ENCODE measurements around the gene ORMDL1.
A peak's percentile ranks its signal among the peaks of the same experiment; 100 is the strongest.
"Not testable (repeated sequence)": the region's sequence is repeated elsewhere in the genome, so short reads cannot be mapped to it uniquely, and the experiment has no call there.

Gene ORMDL1

DNA sequence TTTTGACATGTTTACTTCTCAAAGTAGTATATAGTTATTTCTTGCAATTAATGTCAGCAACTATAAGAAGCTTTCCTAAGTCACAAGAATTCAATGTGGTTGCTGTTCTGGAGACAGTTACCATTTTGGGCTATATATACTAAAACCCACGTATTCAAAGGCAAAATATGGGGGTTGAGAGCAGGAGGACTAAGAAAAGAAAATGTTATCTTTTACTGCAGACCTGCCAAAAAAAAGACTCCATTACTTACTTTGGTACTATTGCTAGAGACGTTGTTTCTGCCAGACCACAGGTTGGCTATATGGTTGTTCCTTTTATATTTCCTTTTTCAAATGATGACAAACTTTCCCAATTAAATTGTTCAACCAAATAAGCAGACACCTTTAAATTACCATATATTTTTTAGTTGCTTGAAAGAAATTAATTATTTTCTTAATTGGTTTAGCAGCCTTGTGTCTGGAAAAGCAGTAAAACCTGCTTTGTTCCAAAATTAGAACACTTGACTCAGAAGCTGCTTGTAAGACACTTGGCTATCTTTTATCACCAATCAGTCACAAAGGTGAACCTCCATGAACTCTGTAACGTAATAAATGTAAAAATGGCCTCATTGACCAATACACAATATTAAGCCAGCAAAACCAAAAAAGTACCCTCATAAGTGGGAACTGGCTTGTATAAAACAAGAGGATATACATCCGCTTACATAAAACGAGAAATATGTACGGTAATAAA lies 13.4 kb downstream of the ORMDL1 start:
- no peak for DNase-seq

GRCh38 chr2:189763908-189764661 lies 20.1 kb downstream of the ORMDL1 start:
- no peak for DNase-seq

DNA sequence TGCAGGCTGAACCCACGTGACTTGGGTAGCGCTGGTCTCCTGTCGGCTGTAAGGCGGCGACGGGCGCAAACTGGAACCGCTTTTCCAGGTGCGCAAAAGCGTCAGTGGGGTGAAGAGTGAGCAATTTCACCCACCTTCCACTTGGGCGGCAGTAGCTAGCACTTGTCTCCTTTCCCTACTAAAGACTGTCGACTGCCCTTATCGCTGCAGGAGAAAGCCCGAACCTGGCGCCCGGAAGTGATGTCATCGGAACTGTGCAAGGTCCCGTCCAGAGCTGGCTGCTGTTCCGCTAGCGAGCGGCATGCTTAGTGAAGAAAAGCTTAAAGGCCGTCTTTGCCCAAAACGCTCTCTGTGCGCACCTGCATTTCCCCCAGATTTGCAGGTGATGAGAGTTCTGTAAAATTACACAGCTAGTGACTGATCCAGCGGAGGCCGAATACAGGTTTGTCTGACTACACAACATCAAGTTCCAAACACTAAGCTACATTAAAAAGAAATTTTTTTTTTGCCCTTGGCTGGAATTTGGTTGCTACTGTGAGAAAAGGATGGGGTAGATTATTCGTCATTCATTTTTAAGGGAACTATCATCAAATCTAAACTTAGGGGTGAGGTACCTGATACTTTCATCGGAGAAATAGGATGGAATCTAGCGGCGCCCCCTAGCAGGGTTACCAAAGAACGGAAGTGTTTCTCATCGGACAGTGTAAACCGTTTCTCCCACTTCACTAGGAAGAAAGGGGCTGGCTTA lies 21.4 kb downstream of the ORMDL1 start, which contains the start of gene OSGEPL1:
Gene OSGEPL1, minus strand, starts transcription at position 242 of the 748 bp plus-strand sequence. CDS start 1,152 bp downstream, outside the sequence.
- DNase-seq = peak; percentile 86

- DNase-seq = no peak
Observed at GRCh38 chr2:189762229-189762550, 21.9 kb downstream of the ORMDL1 start.

GRCh38 chr2:189760154-189760553 lies 24.0 kb downstream of the ORMDL1 start:
- not testable (repeated sequence) for DNase-seq

DNA sequence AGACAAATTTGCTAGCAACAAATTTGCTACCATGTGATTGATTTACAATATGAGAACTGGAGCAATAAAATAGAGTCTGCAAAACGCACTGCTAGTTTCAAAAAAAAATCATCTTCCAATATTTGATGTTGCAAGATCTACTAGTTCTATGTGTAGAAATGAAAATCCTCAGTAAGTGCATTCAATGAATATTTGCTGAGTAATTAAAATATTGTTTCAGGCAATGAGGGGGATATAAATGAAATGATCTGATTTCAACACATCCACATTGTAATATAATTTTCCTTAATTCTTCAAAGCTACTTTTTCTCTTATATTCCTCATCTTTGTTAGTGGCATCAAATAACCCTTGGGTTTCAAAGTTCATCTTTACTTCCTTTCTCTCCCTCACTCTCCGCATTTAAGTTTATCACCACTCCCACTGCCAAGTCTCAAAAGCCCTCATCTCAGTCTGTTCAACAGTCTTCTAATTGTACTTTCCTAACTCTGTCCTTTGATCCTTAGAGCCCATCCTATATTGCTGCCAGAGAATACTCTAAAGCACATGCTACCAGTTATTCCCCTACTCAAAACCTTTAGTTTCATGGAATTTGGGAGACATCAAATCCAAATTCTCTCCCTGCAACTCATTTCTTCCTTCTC lies 27.7 kb downstream of the ORMDL1 start:
- no peak for DNase-seq

GRCh38 chr2:189751080-189751658 lies 33.0 kb downstream of the ORMDL1 start:
- DNase-seq = no peak

GRCh38 chr2:189729430-189729829 lies 54.7 kb downstream of the ORMDL1 start:
- no peak for DNase-seq

DNA sequence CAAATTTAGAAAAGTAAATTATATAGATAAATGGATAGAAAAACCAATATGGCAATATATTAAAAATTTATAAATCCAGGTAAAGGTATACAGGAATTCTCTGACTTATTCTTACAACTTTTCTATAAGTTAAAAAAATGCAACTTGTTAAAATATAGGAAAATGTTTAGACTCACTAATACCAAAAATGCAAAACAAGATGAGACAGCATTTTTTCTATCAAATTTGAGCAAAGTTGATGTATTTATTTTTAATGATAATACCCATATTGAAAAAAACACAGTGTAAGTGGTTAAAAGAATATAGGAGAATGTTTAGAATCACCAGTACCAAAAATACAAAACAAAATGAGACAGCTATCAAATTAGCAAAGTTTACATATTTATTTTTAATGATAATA lies 57.3 kb downstream of the ORMDL1 start:
- no peak for DNase-seq

- DNase-seq = no peak
Observed at GRCh38 chr2:189726271-189726670, 57.9 kb downstream of the ORMDL1 start.

DNA sequence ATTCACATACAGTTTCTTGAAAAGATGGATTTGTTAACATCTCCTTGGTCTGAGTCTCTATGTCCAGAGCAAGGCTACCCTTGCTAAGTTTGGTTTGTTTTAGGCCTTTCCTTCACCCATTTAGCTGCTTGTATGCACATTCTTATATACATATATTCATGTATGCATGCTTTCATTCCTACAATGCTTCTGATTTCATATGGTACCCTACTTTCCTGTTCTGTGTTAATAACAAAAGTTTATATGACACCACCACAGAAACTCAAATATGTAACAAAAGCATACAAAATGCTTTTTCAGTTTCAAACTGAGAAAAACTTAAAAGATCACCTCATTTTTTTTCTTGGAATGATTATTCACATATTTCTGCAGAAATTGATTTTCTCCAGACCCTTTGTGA lies 60.9 kb downstream of the ORMDL1 start:
- DNase-seq = no peak

Data from NCI-H446 treated with DMSO at 0.1 percent for 48 hours (cell line).